K562 (cell line): ENCODE results near the gene ACTR3. TPM values are rescaled to one million over a fixed set of nuclear protein-coding genes. Genes with fewer than 3 reads are reported as not detected.

Source experiments
- ATAC-seq: fragments of 200-7000 bp; cut with Tn5 transposase; 3 replicates; pipeline ENCODE4 v1.9.1; 2020; ENCODE audit warnings: moderate library complexity
- BruUV-seq: library from RNA; stranded (reverse); fragments of 400-500 nt; replicated peaks from 2 replicates; lab custom pipeline; 2021; lab: Mats Ljungman, UMichigan
- CTCF ChIA-PET: fragments of 300-600 bp; formaldehyde crosslinking; extraction: SDS; loops from one replicate; lab custom pipeline; 2021; ENCODE audit warnings: low intra/inter-chr PET ratio; lab: Yijun Ruan, JAX
- POLR2A ChIA-PET: fragments of 300-600, 350-650 bp; sonication (Branson Sonifier 250); formaldehyde crosslinking; extraction: SDS; loops from one replicate; lab custom pipeline; 2021; ENCODE audit warnings: antibody characterized with exemption, inconsistent platforms; lab: Yijun Ruan, JAX
- DNase-seq, 4 experiments: peaks; one replicate each; pipeline versions ENCODE4 v3.0.0 to v3.0.0-alpha.2; 2011 to 2018; ENCODE audit warnings: low spot score in 3 of 4, mixed read lengths in 3 of 4; ENCODE audit errors: extremely low read depth in 1 of 4
- FAIRE-seq: peaks from 2 replicates; lab custom pipeline; 2011; peaks lifted over from hg19 to GRCh38; lab: Jason Lieb, UNC
- H2AFZ ChIP-seq: 2 replicates; pipeline ENCODE4 v1.6.0; 2011; ENCODE audit warnings: low read depth, low read length, control low read depth, inconsistent platforms
- H3K27ac ChIP-seq: fragments of 200-600 bp; 3 replicates; pipeline ENCODE4 v1.8.0; 2011; ENCODE audit warnings: low read depth, mild to moderate bottlenecking, control low read depth, inconsistent platforms, low read length, moderate library complexity, mixed read lengths; ENCODE audit errors: extremely low read depth
- H3K27me3 ChIP-seq, 2 experiments: fragments of 300-600 bp in 1 of 2; 2 replicates in 1 of 2; 3 replicates in 1 of 2; pipeline versions ENCODE4 v1.6.0 to v1.8.0; 2011; ENCODE audit warnings: inconsistent platforms in 2 of 2, low read length in 2 of 2, mild to moderate bottlenecking in 1 of 2, mixed read lengths in 1 of 2, moderate library complexity in 1 of 2; ENCODE audit not compliant: control insufficient read depth in 2 of 2, insufficient read depth in 2 of 2
- H3K36me3 ChIP-seq: fragments of 300-600 bp; 3 replicates; pipeline ENCODE4 v1.8.0; 2011; ENCODE audit warnings: mild to moderate bottlenecking, low read length, inconsistent platforms; ENCODE audit not compliant: control insufficient read depth, insufficient read depth
- H3K4me1 ChIP-seq, 2 experiments: fragments of 200-600 bp in 1 of 2; replicated peaks in 1 of 2; 2 replicates in 1 of 2; 3 replicates in 1 of 2; pipeline versions ENCODE4 v1.5.1 to v1.8.0; 2011; ENCODE audit warnings: inconsistent platforms in 2 of 2, low read length in 2 of 2, mild to moderate bottlenecking in 1 of 2, mixed read lengths in 1 of 2, moderate library complexity in 1 of 2; ENCODE audit not compliant: control insufficient read depth in 2 of 2, insufficient read depth in 2 of 2
- H3K4me2 ChIP-seq: 2 replicates; pipeline ENCODE4 v1.6.1; 2011; ENCODE audit warnings: low read length, control low read depth, inconsistent platforms, mixed read lengths; ENCODE audit not compliant: insufficient read depth
- H3K4me3 ChIP-seq: fragments of 200-600 bp; sonication (generic), shearing (Covaris generic); 2 replicates; pipeline ENCODE4 v1.5.1; 2016; ENCODE audit warnings: control low read depth, inconsistent platforms
- H3K79me2 ChIP-seq: fragments of 200-600 bp; 3 replicates; pipeline ENCODE4 v1.8.0; 2011; ENCODE audit warnings: low read length, inconsistent platforms; ENCODE audit not compliant: control insufficient read depth, insufficient read depth
- H3K9ac ChIP-seq, 2 experiments: 2 replicates each; pipeline versions ENCODE4 v1.6.0 to v1.6.1; 2011; ENCODE audit warnings: low read depth in 2 of 2, low read length in 2 of 2, control low read depth in 1 of 2, inconsistent platforms in 1 of 2, mild to moderate bottlenecking in 1 of 2, mixed read lengths in 1 of 2; ENCODE audit not compliant: insufficient read depth in 1 of 2
- H3K9me1 ChIP-seq: one replicate; pipeline ENCODE4 v1.6.0; 2011; ENCODE audit warnings: inconsistent platforms, mild to moderate bottlenecking, low read length, moderate library complexity; ENCODE audit not compliant: control insufficient read depth, insufficient read depth
- H3K9me3 ChIP-seq: replicated peaks from 2 replicates; pipeline ENCODE4 v1.5.1; 2011; ENCODE audit warnings: low read depth, low read length, inconsistent platforms; ENCODE audit not compliant: control insufficient read depth, insufficient read depth
- H4K20me1 ChIP-seq: replicated peaks from 2 replicates; pipeline ENCODE4 v1.6.1; 2011; ENCODE audit warnings: low read length, inconsistent platforms, mixed read lengths; ENCODE audit not compliant: control insufficient read depth, insufficient read depth
- CBX3 ChIP-seq, 2 experiments: IDR thresholded peaks; 1 replicate in 1 of 2; 2 replicates in 1 of 2; pipeline ENCODE4 v1.6.1; 2012; ENCODE audit warnings: inconsistent platforms in 2 of 2, low read length in 2 of 2, borderline replicate concordance in 1 of 2, control low read depth in 1 of 2
- DNMT1 ChIP-seq: fragments of 450-650 bp; IDR thresholded peaks from 2 replicates; pipeline ENCODE4 v1.6.1; 2016; ENCODE audit warnings: antibody characterized with exemption, mild to moderate bottlenecking
- ESRRA ChIP-seq: fragments of 450-650 bp; IDR thresholded peaks from 2 replicates; pipeline ENCODE4 v1.6.1; 2014; ENCODE audit warnings: low read depth, mild to moderate bottlenecking, moderate library complexity, borderline replicate concordance
- KDM2B ChIP-seq: fragments of 250-450 bp; sonication (Bioruptor Pico); IDR thresholded peaks from 2 replicates; pipeline ENCODE4 v1.8.0; 2021; ENCODE audit warnings: mild to moderate bottlenecking, moderate library complexity
- MED1 ChIP-seq: sonication (generic); formaldehyde crosslinking; IDR thresholded peaks from 2 replicates; pipeline ENCODE4 v1.8.1; 2023; ENCODE audit warnings: missing genetic modification reagents, borderline replicate concordance
- MEIS2 ChIP-seq: fragments of 450-650 bp; IDR thresholded peaks from 2 replicates; pipeline ENCODE4 v1.6.1; 2014; ENCODE audit warnings: mild to moderate bottlenecking; ENCODE audit not compliant: partially characterized antibody
- MLLT1 ChIP-seq, 2 experiments: fragments of 450-650 bp; IDR thresholded peaks; 2 replicates each; pipeline ENCODE4 v1.6.1; 2016
- NFIX ChIP-seq: fragments of 250-450 bp; sonication (Bioruptor Pico); IDR thresholded peaks from 2 replicates; pipeline ENCODE4 v1.4.0; 2020; ENCODE audit warnings: low read depth, mild to moderate bottlenecking, moderate library complexity
- RFX1 ChIP-seq: fragments of 450-650 bp; IDR thresholded peaks from 2 replicates; pipeline ENCODE4 v1.6.1; 2016; ENCODE audit warnings: mild to moderate bottlenecking, moderate library complexity
- TRIM25 ChIP-seq: fragments of 450-650 bp; IDR thresholded peaks from 2 replicates; pipeline ENCODE4 v1.7.0; 2016; ENCODE audit warnings: borderline replicate concordance
- XRCC4 ChIP-seq: IDR thresholded peaks from one replicate; pipeline ENCODE4 v1.6.1; 2011; ENCODE audit not compliant: insufficient read depth, insufficient read length; ENCODE audit errors: extremely low read depth
- ZNF174 ChIP-seq: fragments of 250-450 bp; sonication (Bioruptor Pico); IDR thresholded peaks from 2 replicates; pipeline ENCODE4 v1.4.0; 2020; ENCODE audit warnings: mild to moderate bottlenecking
- WGBS: fragments of 100-300 bp; shearing (Covaris generic); methylation state at CpG from one replicate; pipeline ENCODE4 v1.1.6; 2016; ENCODE audit warnings: low coverage, mixed read lengths; ENCODE audit not compliant: insufficient coverage; ENCODE audit errors: missing lambda C conversion rate; 5-methylcytosine and 5-hydroxymethylcytosine counted together
- in situ Hi-C: fragments of 300-500 bp; cut with MboI; formaldehyde crosslinking; loops from 4 replicates; pipeline ENCODE4 v1.15.0; 2018; ENCODE audit warnings: inconsistent platforms, mixed read lengths
- intact Hi-C: fragments of 100-400 bp; cut with micrococcal nuclease; formaldehyde crosslinking; loops from 2 replicates; pipeline ENCODE4 v1.14.2; 2022
- polyA plus RNA-seq, 8 experiments: library from polyadenylated mRNA; depleted of rRNA in 4 of 8; stranded (reverse) in 5 of 8; unstranded in 3 of 8; fragments of >200 nt; fragmentation: Nextera tagmentation in 2 of 8; fragmentation: Illumina TruSeq in 1 of 8; extraction: Ambion mirVana in 2 of 8; extraction: Trizol in 1 of 8; gene quantifications; 2 replicates each; pipeline versions ENCODE4 v1.2.1 to v1.2.3, GENCODE V29; 2011 to 2014; ENCODE audit warnings: inconsistent platforms in 1 of 8, missing spikeins in 1 of 8
- total RNA-seq, 7 experiments: library from RNA; depleted of rRNA in 6 of 7; stranded (reverse); fragments of >200 nt in 6 of 7; fragmentation: Illumina TruSeq in 2 of 7; extraction: Trizol in 2 of 7; gene quantifications; 2 replicates each; pipeline versions ENCODE4 v1.2.1 to v1.2.3, GENCODE V29; 2011 to 2021; ENCODE audit warnings: low replicate concordance in 1 of 7
- TF ChIP-seq, protein P1 (sequence below): IDR thresholded peaks from 3 replicates; pipeline ENCODE4 v1.6.1; 2011; ENCODE audit warnings: borderline replicate concordance, mild to moderate bottlenecking; ENCODE audit not compliant: insufficient read length, insufficient read depth
- TF ChIP-seq, protein P2 (sequence below), 2 experiments: fragments of 450-650 bp in 1 of 2; IDR thresholded peaks; 2 replicates each; pipeline ENCODE4 v1.6.1; 2011 to 2017; ENCODE audit warnings: low read depth in 2 of 2, antibody characterized with exemption in 1 of 2, borderline replicate concordance in 1 of 2, low read length in 1 of 2, mild to moderate bottlenecking in 1 of 2, mixed read lengths in 1 of 2; ENCODE audit not compliant: control insufficient read depth in 1 of 2

Gene ACTR3
- total and polyA plus RNA-seq, 9 of the 15 experiments (the other 6 are each of a cell fraction or from before 2014, with no cell fraction given), result 49.0 to 354 (median 249) TPM

DNA sequence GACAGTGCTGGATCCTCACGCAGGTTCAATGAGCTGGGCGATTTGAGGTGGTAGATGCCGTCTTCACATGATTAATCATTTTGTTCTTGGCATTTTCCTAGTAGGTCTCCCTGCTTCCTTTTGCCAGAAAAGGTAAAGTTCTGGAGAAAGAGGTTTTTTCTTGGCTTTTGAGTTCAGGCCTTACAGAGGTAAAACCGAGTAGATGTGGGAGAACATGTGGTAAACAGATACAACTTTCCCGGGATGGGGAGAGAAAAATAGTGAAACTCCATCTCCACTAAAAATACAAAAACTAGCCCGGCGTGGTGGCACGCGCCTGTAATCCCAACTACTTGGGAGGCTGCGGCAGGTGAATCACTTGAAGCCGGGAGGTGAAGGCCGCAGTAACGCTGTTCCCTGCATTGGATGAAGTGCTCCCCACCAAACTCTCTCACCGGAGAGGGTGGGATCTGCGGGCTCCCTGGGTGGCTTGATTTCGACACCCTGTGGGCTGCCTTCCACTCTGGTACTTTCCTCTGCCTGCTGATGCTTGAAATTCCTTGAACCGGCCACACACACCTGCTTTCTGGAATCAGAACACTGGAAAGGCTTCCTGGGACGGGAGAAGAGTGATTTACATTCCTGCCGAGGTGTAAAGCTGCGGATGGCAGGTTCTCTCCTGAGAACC, 88.8 kb downstream of the ACTR3 start:
- POLR2A ChIA-PET, result interaction anchor here (1.0 kb wide), 1 partner anchor 13 kb away, joined by 3 read pairs; no protein-coding TSS in a partner anchor

More for the DNA sequence above, 88.8 kb downstream of the ACTR3 start:
- Histone ChIP-seq H3K36me3 (no peaks in the 10 kb centered on the region), H3K4me3 (no peak overlapping the region), H3K4me1 (no peaks in the 10 kb centered on the region; a peak in 1 of 5 replicates), H3K9me1 (no peaks in the 10 kb centered on the region), H4K20me1 (no peaks in the 10 kb centered on the region), H3K9ac (no peak overlapping the region), H3K79me2 (no peaks in the 10 kb centered on the region), H3K9me3 (peaks cover 5% of the 10 kb centered on the region; the same call in 1 of the 2 replicates), H3K27ac (no peak overlapping the region), H3K27me3 (no peaks in the 10 kb centered on the region), H2AFZ (no peak overlapping the region), H3K4me2 (no peak overlapping the region)
- DNase-seq (no peak), ATAC-seq (no peak), FAIRE-seq (no peak)
- 88% methylated on average over 18 of the region's 20 CpGs for WGBS
- BruUV-seq, result no TSS peak
- CTCF ChIA-PET, result no interaction called here
- in situ Hi-C loops (no loop called here), intact Hi-C loops (no loop called here)
- no peak for TF ChIP-seq XRCC4
- no peak for TF ChIP-seq NFIX (CRISPR knock-in tag)
- TF ChIP-seq DNMT1, result no peak
- TF ChIP-seq ESRRA, result no peak
- TF ChIP-seq MLLT1 (IDR thresholded peaks at IDR 0.05), result no peak
- no peak for TF ChIP-seq TRIM25
- TF ChIP-seq MEIS2, result no peak
- no peak for TF ChIP-seq RFX1
- no peak for TF ChIP-seq MED1 (CRISPR knock-in tag)
- TF ChIP-seq, protein P1, sequence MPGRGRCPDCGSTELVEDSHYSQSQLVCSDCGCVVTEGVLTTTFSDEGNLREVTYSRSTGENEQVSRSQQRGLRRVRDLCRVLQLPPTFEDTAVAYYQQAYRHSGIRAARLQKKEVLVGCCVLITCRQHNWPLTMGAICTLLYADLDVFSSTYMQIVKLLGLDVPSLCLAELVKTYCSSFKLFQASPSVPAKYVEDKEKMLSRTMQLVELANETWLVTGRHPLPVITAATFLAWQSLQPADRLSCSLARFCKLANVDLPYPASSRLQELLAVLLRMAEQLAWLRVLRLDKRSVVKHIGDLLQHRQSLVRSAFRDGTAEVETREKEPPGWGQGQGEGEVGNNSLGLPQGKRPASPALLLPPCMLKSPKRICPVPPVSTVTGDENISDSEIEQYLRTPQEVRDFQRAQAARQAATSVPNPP, result no peak
- TF ChIP-seq, protein P2, sequence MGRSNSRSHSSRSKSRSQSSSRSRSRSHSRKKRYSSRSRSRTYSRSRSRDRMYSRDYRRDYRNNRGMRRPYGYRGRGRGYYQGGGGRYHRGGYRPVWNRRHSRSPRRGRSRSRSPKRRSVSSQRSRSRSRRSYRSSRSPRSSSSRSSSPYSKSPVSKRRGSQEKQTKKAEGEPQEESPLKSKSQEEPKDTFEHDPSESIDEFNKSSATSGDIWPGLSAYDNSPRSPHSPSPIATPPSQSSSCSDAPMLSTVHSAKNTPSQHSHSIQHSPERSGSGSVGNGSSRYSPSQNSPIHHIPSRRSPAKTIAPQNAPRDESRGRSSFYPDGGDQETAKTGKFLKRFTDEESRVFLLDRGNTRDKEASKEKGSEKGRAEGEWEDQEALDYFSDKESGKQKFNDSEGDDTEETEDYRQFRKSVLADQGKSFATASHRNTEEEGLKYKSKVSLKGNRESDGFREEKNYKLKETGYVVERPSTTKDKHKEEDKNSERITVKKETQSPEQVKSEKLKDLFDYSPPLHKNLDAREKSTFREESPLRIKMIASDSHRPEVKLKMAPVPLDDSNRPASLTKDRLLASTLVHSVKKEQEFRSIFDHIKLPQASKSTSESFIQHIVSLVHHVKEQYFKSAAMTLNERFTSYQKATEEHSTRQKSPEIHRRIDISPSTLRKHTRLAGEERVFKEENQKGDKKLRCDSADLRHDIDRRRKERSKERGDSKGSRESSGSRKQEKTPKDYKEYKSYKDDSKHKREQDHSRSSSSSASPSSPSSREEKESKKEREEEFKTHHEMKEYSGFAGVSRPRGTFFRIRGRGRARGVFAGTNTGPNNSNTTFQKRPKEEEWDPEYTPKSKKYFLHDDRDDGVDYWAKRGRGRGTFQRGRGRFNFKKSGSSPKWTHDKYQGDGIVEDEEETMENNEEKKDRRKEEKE (IDR thresholded peaks at IDR 0.05; ENCODE audit: borderline replicate concordance in 1 of 2, control insufficient read depth in 1 of 2, low read depth in 2 of 2, low read length in 1 of 2), result no peak
- no peak for TF ChIP-seq ZNF174 (CRISPR knock-in tag)
- no peak for TF ChIP-seq CBX3 (IDR thresholded peaks at IDR 0.05; ENCODE audit: borderline replicate concordance in 1 of 2, low read length in 2 of 2)
- no peak for TF ChIP-seq KDM2B (CRISPR knock-in tag)
